Measurements from ENCODE around the gene IP6K3. TPM values are rescaled to one million over a fixed set of nuclear protein-coding genes. Genes with fewer than 3 reads are reported as not detected.

The IP6K3 gene
- total RNA-seq, 1 experiment from 2014 or later = not detected

DNA sequence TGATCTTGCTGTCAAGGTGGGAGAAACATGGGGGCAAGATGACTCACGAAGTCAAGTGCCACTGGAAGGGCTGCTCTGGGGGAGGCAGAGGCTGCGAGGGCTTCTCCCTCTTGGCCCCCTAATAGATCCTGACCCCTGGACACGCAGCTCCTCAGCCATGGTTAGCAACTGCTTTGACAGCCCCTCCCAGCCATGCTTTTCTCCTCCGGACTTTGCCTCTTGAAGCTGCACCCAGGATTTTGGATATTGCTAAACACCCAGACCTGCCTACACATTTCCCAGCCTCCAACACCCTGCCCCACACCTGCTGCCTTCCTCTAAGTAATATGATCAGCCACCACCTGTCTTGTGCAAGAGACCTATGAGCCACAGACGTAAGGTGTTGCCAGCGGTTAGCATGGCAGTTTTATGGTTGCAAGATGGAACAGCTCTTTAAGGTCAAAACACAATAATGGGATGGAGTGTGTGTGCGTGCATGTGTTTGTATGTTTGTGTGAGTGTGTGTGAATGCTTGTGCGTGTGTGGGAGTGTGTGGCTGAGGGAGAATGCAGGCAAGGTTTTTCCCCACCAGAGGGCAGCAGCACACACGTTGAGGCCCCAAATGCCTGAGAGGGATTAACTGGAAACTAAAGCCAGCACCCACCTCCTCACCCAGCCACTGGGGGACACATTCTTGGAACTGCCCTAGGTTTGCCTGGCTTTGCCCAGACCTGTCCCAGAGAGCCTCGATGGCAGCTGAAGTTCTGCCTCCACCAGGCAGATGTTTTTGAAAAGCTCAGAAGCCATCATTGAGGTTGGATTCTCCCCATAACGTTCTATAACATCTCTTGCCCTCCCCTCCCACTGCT, 2.5 kb downstream of the IP6K3 start:
- peak; percentile 49 for DNase-seq (ENCODE audit: extremely low read depth, low read depth)

DNA sequence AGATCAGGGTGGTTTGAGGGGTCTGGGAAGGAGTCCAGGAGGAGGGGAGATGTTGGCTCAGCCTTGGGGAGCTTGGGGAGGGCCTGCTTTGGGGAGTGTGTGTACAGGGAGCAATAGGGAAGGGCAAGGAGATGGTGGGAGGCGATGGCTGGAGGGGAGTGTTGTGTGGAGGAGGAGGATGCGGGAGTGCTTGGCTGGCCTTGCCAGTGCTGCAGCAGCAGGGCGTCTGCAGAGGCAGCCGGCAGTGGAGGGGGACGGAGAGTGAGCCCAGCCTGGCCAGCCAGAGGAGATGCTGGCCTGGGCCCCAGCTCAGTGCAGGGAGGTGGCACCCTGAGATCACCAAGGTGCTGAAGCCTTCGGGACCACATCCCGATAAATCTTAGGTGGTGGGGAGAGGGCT, 3.9 kb downstream of the IP6K3 start:
- DNase-seq (ENCODE audit: extremely low read depth, low read depth) = no peak

DNA sequence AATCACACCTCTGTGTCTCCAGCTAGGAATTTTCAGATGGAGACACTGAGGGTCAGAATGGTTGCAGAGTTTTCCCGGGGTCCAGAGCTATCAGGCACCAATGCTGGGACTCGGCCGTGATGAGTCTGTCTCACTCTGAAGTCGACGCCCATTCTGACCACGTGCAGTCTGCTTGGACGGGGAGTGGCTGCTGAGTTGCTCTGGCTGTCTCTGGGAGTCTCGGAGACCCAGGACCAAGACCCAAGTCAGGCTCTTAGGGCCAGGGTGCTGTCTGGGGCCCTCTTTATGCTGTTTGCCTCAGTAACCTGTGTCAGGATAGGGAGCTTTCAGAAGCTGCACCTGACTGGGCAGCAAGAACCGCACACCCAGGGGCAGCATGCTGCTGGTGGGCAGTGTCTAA, 4.6 kb downstream of the IP6K3 start:
- DNase-seq (ENCODE audit: extremely low read depth, low read depth) = no peak

DNA sequence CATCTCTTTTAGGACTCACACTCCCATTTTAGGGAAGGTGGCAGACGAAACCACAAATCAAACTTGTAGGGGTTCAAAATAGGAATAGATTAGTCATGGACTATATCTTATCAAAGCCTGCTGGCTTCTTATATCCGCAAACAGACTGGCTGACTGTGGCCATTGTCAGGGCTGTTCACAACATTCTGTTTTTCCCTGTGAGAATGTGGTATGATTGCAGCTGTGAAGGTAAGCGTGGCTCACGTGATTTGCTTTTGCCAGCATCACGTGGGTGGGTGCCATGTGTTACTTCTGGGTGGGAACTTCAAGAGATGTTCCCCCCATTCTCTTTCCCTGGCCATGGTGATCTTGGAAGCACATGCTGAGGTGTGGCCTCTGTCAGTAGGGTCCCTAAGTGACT, 5.9 kb downstream of the IP6K3 start:
- no peak for DNase-seq (ENCODE audit: extremely low read depth, low read depth)

DNA sequence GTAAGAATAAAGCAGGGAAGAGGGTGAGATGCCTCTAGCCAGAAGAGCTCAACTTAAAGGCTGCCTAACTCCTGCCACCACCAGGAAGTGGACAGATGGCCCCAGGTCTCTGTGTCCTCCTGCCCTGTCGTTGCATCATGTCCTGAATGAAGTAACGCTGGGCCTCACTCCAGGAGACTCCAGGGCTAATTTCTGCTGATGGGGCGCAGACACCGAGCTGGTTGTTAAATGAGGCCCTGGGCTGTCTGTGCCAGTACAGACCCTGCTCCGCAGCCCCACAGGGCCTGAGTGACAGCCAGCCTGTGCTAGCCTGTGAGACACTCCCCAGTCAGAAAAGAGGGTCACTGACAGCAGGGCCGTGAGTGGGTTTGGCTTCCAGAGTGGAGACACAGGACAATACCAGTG, 6.5 kb downstream of the IP6K3 start:
- no peak for DNase-seq (ENCODE audit: extremely low read depth, low read depth)

DNA sequence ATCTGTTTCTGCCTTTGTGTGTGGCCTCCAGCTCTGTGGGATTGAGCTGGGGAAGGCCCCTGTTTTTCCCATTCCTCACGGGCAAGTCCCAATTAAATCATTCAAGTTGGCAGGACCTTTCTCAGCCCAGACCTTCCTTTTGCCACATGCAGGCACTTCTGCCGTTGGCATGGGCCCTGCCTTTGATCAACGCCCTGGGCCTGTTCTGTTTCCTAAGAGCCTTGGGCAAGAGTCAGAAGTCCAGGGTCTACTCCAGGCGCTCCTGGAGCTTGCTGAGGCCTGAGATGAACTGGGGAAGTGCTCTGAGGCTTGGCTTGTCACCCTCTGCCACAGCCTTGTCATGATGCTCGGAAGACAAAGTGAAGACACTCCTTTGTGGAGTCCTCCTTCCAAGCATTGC, 7.1 kb downstream of the IP6K3 start:
- no peak for DNase-seq (ENCODE audit: extremely low read depth, low read depth)

DNA sequence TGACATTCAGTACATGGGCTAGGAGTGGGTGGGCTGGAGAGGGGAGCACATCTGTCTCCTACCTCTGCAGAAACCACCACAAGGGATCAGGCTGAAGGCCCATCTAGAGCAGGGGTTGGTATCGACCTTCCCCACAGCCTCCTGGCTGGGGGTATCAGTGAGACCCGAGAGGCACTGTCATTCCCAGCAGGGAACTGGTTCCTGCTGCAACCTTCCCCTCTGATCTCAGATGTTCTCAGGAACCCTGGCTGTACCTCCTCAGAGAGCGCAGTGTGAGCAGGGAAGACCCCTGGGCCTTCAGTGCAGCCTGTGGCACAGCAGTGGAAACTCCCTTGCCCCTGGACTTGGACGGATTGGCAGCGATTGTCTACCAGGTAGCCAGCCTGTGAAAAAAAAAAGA, 7.8 kb downstream of the IP6K3 start:
- DNase-seq (ENCODE audit: extremely low read depth, low read depth) = no peak

DNA sequence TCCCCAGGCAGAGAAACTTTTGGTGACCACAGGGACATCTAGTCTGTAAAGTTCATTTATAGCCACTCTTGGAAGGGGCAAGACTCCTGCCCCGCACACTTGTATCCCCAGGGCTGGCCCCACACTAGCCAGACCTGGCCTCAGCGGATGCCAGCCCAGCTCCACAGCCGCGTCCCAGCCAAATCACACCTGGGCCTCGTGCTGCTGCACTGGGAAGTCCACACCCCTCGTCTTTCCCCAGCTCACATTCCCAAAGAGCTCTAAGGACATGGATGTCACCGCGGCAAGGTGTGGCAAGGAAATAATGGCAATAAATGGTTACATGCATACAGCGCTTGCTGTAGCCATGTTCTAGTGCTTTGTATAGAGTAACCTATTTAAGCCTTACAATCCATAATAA, 8.6 kb downstream of the IP6K3 start:
- DNase-seq (ENCODE audit: extremely low read depth, low read depth) = no peak

DNA sequence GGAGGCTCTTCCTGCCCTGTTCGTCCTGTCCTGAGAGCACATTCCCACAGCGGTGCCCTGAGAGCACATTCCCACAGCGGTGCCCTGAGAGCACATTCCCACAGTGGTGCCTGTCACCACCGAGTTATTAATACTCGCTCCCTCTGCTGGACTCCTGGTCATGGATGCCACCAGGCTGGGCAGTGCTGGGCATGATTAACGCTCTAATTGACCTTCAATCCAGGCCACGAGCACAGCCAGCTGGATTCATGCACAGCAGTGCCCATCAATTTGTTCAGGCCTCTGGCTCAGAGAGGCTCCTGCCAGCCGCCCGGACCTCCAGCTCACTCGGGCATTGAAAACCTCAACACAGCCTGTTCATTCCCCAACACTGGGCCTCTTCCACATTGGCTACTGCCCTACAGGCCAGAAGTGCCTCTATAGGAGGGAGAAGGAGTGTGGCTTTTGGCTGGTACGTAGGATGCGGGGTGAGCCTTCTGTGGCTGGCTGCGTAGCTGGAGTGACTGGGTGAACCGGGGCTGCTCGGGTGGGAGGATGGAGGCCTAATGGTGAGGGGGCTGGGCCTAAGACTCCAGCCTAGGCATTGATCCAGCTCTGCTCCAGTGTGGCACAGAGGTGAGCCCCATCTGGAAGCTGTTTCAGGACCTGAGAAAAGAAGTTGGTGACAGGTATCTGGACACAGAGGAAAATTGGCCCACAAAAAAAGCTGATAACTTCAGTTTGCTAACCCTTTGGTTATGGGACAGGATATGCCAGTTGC, 9.3 kb downstream of the IP6K3 start:
- DNase-seq (ENCODE audit: extremely low read depth, low read depth) = no peak

DNA sequence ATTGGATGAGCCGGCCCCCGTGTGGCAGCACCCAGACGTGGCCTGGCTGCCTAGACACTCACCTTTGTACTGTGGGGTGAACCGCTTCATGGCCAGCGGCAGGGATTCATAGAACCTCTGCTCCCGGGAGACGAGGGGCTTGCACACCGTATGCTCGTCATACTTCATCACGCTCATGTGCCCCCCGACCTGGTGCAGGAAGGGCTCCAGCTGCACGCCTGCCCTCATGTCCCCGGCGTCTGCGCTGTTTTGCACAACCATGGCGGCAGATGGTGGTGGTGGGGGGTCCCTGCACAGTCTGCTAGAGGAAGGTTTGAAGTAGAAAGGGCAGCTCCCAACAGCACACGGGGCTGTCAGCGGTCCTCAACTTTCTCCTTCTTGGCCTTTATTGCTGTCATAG, 11.5 kb downstream of the IP6K3 start:
- no peak for DNase-seq (ENCODE audit: extremely low read depth, low read depth)

DNA sequence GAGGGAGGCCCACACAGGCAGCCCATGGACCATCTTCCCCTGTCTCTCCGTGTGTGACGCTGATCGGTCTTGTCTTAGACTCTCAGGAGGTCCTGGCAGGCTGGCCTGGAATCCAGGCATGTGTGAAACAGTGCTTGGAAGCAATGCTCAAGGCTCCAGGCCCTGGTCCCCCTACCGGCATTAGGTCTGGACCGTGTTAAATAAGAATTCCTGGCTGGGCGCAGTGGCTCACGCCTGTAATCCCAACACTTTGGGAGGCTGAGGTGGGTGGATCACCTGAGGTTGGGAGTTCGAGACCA, 13.0 kb downstream of the IP6K3 start:
- DNase-seq (ENCODE audit: extremely low read depth, low read depth) = no peak

DNA sequence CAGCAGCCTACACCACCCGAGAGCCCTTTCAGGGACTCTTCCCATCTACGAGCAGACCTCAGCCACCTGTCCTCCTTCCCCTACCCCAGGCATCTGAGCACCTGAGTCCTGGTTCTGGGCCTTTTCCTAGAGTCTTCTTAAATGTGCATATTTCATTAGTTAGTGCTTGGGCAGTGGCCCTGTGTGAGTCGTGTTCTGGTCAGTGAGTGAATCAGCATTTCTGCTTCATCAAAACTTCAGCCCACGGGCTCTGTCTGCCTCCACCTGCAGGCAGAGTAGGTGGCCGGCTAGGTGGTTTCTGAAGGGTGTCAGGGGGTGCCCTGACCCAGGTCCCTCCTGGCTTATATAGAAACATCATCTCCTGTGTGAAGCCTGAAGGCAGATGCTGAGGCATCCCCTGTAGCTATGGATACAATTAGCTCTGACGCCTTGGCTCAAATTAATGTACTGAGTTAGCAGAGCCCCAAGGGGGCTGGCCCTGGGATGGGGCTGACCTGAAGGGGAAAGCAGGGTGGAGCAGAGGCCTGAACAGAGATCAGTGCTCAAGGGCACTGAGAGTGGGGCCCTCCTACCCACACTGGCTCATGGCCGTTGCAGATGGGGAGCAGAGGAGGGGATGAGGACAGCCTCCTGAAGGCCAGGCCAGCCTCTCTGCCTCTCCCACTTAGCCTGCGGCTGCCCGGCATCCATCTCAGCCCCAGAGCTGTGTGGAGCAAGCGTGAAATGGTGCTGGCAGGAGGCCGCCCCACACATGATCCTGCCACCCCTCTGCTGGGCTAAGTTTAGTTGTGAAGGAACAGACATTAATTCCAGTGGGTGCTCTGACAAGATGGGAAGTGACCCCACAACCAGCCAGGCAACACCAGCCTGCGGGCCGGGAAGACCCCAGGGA, 13.6 kb downstream of the IP6K3 start:
- no peak for DNase-seq (ENCODE audit: extremely low read depth, low read depth)

DNA sequence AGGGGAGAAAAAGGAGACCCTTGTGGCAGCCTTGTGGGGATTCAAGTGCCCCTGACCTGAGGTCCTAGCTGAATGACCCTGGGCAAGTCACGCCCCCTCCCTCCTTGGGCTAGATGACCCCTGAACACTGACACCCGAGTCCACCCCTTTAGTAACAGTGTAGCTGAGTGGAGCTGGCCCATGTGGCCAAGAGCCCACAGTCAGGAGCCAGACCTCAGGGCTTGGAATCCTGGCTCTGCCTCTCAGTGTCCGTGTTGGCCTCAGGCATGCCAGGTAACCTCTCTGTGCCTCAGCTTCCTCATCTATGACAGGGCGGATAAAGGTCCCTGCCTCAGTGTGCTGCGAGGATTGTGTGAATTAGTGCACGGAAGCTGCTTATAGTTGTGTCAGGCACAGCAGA, 14.3 kb downstream of the IP6K3 start:
- no peak for DNase-seq (ENCODE audit: extremely low read depth, low read depth)

DNA sequence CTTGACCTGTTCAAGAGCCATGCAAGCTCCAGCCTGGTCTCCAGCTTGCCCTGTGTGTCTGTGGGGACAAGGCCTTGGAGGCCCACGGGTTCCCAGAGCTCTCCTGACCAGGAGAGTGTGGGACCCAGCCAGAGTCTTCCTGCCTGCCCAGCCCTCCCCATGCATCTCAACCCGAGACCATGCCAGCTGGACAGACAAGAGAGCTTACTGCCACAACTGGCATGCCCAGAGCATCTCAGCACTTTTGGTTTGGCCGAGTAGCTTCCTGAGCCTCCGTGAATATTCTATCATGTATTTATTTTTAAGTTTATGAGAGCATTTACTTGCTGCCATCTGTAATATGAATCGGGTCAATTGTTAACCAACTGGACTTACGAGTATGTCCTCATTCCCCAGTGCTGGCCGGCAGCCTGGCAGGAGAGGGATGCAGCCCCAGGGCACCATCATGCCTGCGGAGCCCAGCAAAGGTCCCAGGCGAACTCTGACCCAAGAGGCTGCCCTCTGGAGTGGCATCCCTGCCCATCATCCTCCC, 14.9 kb downstream of the IP6K3 start:
- DNase-seq (ENCODE audit: extremely low read depth, low read depth) = no peak

DNA sequence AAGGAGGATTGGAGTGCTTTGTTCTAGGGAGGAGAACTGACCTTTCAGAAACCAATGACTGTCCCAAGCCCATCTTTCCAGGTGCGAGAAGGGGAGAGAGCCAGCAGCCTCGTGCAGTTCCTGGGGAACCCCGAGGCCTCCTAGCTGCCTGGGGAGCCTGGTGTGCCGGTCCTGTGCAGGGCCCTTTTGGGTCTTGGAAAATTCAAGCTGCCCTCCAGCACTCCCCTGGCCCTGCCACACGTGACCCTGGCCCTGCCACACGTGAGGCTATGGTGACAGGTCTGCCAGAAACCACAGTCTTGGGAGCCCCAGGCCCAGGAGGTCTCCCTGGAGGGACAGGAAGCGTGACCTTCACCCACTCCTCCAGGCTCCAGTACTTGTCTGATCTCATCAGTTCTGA, 15.7 kb downstream of the IP6K3 start:
- DNase-seq (ENCODE audit: extremely low read depth, low read depth) = no peak

DNA sequence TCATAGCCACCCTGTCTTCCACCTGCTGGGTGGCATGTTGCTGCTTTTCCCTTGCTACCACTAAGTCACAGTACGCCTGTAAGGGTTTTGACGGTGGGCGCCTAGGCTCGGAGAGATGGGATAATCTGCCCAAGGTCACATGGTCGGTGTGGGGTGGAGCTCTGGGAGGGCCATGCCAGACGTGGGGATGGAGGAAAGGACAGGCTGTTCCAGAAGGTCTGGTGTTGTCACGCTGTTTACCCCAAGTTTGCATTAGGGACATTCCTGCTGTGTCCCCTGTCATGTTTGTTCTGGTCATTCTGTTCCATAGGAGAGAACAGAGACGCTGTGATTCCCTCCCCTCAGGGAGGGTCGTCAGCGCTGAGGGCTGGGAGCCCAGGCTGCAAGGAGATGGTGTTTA, 16.1 kb downstream of the IP6K3 start:
- no peak for DNase-seq (ENCODE audit: extremely low read depth, low read depth)

DNA sequence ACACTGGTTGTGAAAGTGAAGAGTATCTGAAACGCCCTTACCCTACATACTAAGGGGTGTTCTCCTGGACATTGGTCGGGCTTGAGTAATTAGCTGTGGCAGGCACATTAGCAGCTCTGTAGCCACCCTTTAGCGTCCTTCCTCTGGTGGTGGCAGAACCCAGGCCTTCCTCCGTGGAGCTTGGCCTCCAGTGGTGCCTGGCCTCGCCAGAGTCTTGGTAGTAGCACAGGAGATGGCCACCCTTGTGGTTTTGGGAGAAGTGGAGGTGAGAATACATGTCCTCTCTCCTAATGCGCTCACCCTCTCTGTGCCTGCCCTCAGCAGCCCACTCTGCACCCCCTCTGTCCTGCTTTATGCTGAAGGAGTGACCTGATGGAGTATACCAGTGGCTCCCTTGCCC, 17.6 kb downstream of the IP6K3 start:
- DNase-seq (ENCODE audit: extremely low read depth, low read depth) = no peak

DNA sequence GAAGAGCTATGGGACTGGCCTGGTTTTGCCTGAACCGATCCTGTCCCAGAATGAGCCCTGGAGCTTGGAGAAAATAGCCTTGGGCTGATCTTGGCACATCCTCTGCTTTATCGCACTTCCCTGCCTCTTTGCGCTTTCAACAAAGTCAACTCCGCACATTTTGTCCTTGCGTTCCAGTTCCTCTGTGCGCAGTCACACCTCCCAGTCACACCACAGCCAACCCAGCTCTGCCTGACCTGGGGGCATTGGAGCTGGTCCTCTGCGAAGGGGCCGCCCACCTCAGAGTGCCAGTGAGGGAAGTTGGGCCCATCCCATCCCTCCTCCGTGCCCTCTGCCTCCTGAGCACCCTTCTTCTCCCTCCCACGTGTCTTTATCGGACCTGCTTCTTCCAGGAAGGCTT, 18.3 kb downstream of the IP6K3 start:
- no peak for DNase-seq (ENCODE audit: extremely low read depth, low read depth)

DNA sequence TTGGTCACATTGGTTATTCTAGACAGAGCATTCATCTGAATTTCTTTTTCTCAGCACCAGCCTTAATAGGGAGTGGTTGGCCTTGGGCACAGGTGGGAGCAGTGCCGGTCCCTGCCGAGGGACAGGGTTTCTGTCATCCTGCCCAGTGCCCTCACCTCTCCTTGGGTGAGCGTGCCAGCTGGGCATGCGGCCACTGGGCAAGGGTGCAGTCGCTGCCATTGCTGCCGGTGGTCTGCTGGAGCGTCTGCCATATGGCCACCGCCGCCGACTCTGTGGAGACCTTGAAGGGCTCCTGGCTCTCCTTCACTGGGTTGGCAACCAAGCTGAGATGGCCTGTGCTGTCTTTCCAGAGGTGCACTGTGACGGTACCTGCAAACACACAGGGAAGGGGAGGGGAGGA, 18.8 kb downstream of the IP6K3 start:
- no peak for DNase-seq (ENCODE audit: extremely low read depth, low read depth)

DNA sequence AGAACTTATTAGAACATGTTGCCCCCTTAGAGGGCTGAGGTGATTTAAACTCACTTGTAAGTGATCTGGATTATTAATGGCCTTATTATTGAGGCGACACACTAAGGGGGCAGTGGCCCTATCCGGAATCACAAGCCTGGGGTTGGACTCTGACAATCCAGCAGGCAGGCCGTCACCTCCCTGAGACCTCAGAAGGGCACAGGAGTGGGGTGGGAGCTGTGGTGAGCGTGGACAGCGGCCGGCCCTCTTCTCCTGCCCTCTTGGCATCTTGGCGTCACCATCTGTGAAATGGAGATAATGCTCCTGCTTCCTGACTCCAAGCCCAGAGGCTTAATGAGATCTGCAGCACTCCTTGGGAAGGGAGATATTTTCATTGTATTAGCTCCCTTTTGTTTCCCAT, 19.6 kb downstream of the IP6K3 start:
- no peak for DNase-seq (ENCODE audit: extremely low read depth, low read depth)

DNA sequence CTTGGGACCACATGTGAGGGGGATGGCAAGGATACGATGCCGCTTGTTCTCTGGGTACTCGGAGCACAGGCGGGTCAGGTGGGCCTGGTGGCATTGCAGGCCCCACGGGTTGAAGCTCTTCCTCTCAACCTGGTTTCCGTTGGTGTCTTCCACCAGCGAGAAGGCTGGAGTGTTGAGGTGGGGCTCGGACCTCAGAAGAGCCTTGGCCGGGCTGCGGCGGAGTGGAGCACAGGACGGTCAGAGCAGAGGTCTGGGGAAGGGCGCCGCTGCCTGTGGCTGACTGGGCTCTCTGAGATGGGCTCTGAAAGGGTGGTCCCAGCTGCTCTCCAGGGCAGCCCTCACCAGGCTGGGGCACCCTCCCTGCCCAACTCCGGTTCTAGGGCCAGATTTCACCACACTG, 20.0 kb downstream of the IP6K3 start:
- DNase-seq (ENCODE audit: extremely low read depth, low read depth) = no peak
